GM21723 (cell line): ENCODE results near the gene ZDHHC8.

Source experiments
- ATAC-seq: cut with Tn5 transposase; IDR thresholded peaks from one replicate; pipeline ENCODE4 v1.9.1; 2021; ENCODE audit warnings: mild to moderate bottlenecking, moderate library complexity; ENCODE audit not compliant: unreplicated experiment

Gene ZDHHC8

GRCh38 chr22:20131597-20131858 lies at the start of gene ZDHHC8:
TSS of gene ZDHHC8 (plus strand) at chr22:20131804. CDS start at chr22:20131948, 144 bp downstream.
- peak; percentile 50 for ATAC-seq

GRCh38 chr22:20083157-20083890 lies 48.3 kb upstream of the ZDHHC8 start:
- ATAC-seq, result no peak

GRCh38 chr22:20083891-20084546 lies 47.6 kb upstream of the ZDHHC8 start:
- ATAC-seq, result no peak

GRCh38 chr22:20084547-20085413 lies 46.8 kb upstream of the ZDHHC8 start:
- ATAC-seq, result no peak

- no peak for ATAC-seq
These were observed 46.0 kb upstream of the ZDHHC8 start for GRCh38 chr22:20085651-20086050.

- no peak for ATAC-seq
These were observed 45.5 kb upstream of the ZDHHC8 start for GRCh38 chr22:20086101-20086599.

- ATAC-seq, result no peak
These were observed 44.8 kb upstream of the ZDHHC8 start for GRCh38 chr22:20086763-20087162.

- no peak for ATAC-seq
These were observed 44.0 kb upstream of the ZDHHC8 start for GRCh38 chr22:20087319-20088262.

GRCh38 chr22:20088263-20088648 lies 43.3 kb upstream of the ZDHHC8 start:
- no peak for ATAC-seq

- ATAC-seq, result no peak
These were observed 42.2 kb upstream of the ZDHHC8 start for GRCh38 chr22:20089226-20089976.

GRCh38 chr22:20089977-20090729 lies 41.5 kb upstream of the ZDHHC8 start:
- no peak for ATAC-seq

GRCh38 chr22:20090730-20091240 lies 40.8 kb upstream of the ZDHHC8 start:
- no peak for ATAC-seq

- ATAC-seq, result no peak
These were observed 39.7 kb upstream of the ZDHHC8 start for GRCh38 chr22:20091690-20092476.

- ATAC-seq, result no peak
These were observed 39.1 kb upstream of the ZDHHC8 start for GRCh38 chr22:20092477-20092854.

GRCh38 chr22:20093418-20094196 lies 38.0 kb upstream of the ZDHHC8 start:
- ATAC-seq, result no peak

GRCh38 chr22:20094197-20094807 lies 37.3 kb upstream of the ZDHHC8 start:
- no peak for ATAC-seq

- ATAC-seq, result no peak
These were observed 36.1 kb upstream of the ZDHHC8 start for GRCh38 chr22:20095521-20095920.
